HTR-8/SVneo (cell line): ENCODE measurements around the gene MOB3A.

Source experiments
- DNase-seq: peaks from one replicate; pipeline ENCODE4 v3.0.0; 2011; ENCODE audit warnings: low spot score, mixed read lengths; ENCODE audit not compliant: insufficient read length
- FAIRE-seq: peaks from 2 replicates; lab custom pipeline; 2011; peaks lifted over from hg19 to GRCh38; lab: Jason Lieb, UNC

The MOB3A gene

DNA sequence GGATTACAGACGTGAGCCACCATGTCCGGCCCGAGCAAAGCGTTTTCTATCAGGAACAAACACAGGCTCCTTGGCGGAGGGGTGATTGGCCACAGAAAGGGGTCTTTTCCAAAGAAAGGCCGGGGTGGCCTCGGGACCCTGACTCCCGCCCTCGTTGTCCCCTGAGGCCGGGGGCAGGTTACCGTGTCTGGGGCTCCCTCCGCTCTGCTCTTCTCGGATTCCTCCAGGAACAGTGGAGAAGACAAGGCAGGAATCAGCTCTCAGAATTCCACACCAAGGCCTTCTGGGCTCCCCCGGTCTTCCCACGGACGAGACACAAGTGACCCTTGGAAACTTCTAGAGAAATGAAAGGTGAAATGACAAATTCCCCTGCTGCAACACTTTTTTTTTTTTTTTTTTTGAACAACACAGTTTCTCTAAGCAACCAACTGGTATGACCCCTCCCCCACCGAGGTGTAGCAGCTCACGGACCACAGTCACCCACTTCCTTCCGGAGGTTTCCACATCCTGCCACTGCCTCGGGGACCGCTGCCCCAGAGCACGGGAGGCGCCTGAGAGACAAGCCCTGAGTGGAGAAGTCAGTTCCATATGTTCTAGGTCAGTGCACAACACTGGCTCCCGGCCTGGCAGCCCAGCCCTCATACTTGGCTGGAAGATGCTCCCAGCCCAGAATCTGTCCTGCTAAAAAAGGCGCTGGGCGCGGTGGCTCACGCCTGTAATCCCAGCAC lies 11.0 kb downstream of the MOB3A start:
- DNase-seq (no peak), FAIRE-seq (no peak)

- FAIRE-seq (no peak), DNase-seq (no peak)
Measured at GRCh38 chr19:2083174-2083854, 12.8 kb downstream of the MOB3A start.

DNA sequence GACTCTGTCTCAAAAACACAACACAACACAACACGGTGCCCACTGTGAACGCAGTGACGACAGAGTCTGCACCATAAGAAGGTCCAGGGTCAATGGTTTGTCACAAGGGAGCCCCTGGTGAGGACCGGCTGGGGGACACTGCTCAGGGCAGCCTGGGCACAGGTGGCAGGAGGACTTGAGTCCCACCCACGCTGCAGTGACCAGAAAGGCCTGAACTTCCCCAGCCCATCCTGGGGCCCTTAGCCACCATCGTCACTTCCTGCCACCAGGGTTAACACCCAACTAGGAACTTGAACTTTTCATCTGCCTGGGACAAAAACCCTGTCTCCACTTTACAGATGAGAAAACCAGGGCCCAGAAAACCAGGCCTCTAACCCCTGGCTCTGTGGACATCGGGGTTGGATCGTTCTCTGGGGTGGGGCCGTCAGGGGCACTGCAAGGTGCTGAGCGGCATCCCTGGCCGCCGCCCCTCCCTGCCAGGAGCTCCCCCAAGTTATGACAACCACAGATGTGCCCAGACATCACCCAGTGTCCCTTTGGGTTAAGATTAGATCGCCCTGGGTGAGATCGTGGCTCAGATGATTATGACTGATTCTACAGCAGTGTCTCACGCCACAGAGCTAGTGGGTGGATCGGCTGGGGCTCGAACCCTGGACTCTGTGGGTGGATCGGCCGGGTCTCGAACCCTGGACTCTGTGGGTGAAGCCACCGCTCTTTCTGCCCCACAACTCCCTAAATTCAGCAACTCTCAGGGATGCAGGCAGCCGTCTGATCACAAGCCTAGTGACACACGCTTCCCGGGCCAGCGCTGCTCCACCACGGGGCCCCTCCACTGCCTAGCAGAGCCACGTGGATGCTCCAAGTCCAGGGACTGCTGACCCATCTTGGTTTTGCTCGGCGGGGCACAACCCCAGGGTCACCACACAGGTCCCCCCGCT lies 14.0 kb downstream of the MOB3A start:
- no peak for FAIRE-seq
- no peak for DNase-seq

GRCh38 chr19:2080336-2080988 lies 15.7 kb downstream of the MOB3A start:
- FAIRE-seq, result no peak
- DNase-seq, result no peak

- FAIRE-seq, result no peak
Measured at GRCh38 chr19:2079865-2080301, 16.2 kb downstream of the MOB3A start.

GRCh38 chr19:2079076-2079864 lies 16.9 kb downstream of the MOB3A start:
- DNase-seq (no peak), FAIRE-seq (no peak)

More at GRCh38 chr19:2079865-2080301, 16.2 kb downstream of the MOB3A start:
- no peak for DNase-seq

DNA sequence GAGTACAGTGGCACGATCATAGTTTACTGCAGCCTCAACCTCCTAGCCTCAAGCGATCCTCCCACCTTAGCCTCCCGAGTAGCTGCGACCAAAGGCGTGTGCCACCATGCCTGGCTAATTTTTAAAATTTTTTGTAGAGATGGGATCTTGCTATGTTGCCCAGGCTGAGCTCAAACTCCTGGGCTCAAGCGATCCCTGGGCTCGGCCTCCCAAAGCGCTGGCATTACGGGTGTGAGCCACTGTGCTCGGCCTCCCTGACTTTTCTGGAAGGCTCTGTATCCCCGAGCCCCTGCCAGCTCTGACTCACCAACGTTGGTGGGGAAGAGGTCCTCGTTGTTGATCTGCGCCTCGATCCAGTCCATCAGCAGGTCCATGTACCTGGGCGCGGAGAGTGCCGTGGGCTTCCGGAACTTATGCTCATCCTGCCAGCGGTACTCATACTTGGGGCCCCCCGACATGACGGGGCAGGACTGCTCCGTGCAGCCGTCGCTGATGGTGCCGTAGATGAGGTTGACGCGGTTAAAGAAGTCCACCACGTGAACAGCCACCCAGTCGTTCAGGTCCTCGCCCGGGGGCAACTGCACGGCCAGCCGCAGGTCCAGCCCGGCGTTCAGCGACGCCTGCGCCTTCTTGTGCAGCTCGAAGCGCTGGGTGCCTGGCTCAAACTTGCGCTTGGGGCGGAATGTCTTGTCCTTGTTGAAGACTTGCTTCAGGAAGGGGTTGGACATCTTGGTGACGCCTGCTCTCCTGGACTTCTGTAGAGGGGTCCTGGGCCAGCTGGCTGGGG lies 18.1 kb downstream of the MOB3A start:
- DNase-seq (no peak), FAIRE-seq (no peak)

DNA sequence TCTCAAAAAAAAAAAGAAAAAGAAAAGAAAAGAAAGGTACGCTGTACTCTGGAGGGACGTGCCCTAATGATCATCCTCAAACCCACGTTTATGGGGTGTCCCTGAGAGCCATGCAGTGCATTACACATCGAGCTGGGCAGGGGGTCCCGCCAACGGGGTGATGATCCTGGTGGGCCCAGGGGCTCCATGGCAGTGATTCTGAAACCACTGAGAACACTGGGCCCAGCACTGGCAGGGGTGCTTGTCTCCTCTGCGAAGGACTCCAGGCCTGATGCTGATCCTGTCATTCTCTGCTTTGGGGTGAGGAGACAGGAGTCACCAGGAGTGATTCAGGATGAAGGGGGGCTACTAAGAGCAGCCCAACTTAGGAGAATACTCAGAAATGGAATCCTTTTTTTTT lies 18.7 kb downstream of the MOB3A start:
- no peak for FAIRE-seq
- no peak for DNase-seq

GRCh38 chr19:2076526-2076944 lies 19.6 kb downstream of the MOB3A start:
- FAIRE-seq (no peak), DNase-seq (no peak)

GRCh38 chr19:2072757-2073551 lies 23.2 kb downstream of the MOB3A start:
- no peak for DNase-seq
- FAIRE-seq, result no peak

DNA sequence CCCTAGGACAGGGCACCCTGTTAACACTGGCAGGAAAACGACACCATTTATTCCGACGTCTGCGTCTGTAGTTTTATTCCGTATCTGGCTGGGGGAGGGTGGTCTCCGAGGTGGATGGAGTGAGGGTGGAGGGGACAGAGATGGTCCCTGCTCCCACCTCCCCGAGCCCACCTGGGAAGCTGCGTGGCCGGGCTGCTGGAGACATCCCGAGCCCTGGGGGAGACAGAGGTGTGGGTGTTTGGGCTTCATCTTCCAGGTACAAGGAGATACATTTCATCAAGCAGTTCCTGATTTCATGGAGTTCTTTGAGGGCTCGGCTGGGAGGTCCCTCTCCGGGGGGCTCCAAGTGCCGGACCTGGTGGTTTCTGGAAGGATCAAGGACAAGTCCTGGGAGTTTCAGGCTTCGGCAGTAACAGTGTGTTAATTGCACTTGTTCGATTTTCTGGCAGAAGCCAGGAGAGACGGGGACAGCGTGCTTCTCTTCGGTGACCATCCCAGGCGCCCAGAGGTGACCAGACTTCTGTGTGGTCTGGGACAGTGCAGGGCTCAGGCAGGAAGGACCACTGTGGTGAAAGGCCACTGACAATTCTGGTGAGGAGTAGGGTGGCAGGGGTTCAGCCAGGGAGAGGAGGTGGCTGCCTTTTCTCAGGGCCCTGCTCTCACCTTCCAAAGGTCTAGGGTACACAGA lies 25.0 kb downstream of the MOB3A start:
- FAIRE-seq (no peak), DNase-seq (no peak)

- FAIRE-seq (no peak), DNase-seq (no peak)
Measured at GRCh38 chr19:2070436-2070827, 25.7 kb downstream of the MOB3A start.

DNA sequence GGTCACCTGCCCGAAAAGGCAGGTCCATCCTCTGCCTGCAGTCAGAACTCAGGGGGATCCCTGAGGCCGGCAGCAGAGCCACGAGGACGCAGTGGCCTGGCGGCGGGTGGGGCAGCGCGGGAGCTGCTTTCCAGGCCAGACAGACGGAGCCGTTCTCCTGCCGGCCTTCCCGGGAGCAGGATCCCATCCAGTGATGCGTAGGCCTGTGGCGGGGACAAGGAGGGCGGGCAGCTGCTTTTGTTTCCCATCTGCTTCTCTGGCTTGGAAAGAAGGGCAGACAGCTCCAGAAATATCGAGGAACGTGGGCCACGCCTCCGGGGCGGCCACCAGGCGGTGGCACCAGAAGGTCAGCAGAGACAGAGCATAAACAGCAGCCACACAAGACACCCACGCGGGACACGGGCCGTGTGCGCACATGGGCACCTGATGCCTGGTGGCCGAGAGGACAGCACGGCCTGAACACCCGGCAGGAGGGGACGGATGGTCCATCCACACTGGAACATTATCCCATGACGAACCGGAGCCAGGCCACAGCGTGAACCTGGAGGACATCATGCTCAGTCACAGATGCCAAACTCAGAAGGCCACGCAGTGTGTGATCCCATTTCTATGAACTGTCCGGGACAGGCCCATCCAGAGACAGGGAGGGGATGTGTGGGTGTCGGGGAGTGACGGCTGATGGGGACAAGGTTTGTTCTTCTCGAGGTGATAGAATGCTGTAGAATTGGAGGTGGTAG lies 31.2 kb downstream of the MOB3A start:
- DNase-seq (no peak), FAIRE-seq (no peak)

DNA sequence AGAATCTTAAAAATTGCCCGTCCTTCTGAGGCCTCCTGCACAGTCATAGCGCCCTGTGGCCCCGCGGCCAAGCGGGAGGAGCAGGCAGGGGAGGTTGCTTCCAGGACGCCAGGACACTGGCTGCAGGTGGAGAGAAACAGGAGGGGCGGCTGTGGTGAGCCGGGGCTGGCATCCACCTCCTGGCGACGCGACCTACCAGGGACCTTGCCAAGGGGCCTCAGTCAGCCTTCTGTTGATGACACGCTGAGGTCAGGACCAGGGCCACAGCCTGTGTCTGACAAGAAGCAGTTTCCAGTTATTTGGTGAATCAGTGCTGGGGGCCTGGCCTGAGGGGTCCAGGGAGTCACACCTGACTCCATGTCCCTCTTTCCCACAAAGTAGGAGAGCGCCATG lies 31.7 kb downstream of the MOB3A start:
- FAIRE-seq (no peak), DNase-seq (no peak)

- no peak for DNase-seq
- FAIRE-seq, result no peak
Measured at GRCh38 chr19:2063824-2064223, 32.3 kb downstream of the MOB3A start.

- no peak for DNase-seq
- FAIRE-seq, result no peak
Measured at GRCh38 chr19:2062770-2063169, 33.4 kb downstream of the MOB3A start.

DNA sequence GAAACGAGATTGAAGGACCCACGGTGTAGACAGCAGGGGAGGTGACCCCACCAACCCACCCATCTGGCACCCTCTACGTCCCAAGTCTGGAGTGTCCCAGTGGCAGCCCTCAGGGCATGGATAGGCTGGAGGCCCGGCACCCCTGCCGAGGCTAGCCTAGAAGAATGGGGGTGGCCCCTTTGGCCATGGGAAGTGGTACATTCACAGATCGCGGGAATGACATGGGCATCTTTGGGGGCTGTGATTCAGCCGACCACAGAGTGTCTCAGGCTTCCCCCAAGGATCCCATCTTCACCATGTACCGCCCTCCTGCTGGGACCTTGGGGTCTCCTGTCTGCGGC lies 33.8 kb downstream of the MOB3A start:
- FAIRE-seq (no peak), DNase-seq (no peak)
